ENCODE results near the gene PCDHGC5. TPM values are rescaled to one million over a fixed set of nuclear protein-coding genes. Genes with fewer than 3 reads are reported as not detected.

The PCDHGC5 gene
- total and polyA plus RNA-seq, 2 experiments from 2014 or later, result 0.16 to 1.5 TPM

GRCh38 chr5:141514330-141515133 lies 25.7 kb downstream of the PCDHGC5 start (continued):
- TF ChIP-seq ZNF462 (CRISPR knock-in tag; IDR thresholded peaks at IDR 0.05), result no peak; the same call in 1 of the 2 replicates
- no peak for TF ChIP-seq ZNF114 (CRISPR knock-in tag; IDR thresholded peaks at IDR 0.05)
- no peak for TF ChIP-seq CTCF (conservative IDR thresholded peaks at IDR 0.05; ENCODE audit: low read depth in 2 of 2)
- no peak; the same call in 1 of the 2 replicates for TF ChIP-seq POLR2AphosphoS5 (IDR thresholded peaks at IDR 0.05; ENCODE audit: low read depth)
- no peak for TF ChIP-seq ETS1 (IDR thresholded peaks at IDR 0.05)
- TF ChIP-seq EZH2phosphoT487 (IDR thresholded peaks at IDR 0.05; ENCODE audit: unreplicated experiment), result no peak
- no peak for TF ChIP-seq NANOG (IDR thresholded peaks at IDR 0.05; ENCODE audit: borderline replicate concordance)
- TF ChIP-seq CREB1 (CRISPR knock-in tag; IDR thresholded peaks at IDR 0.05; ENCODE audit: low read depth), result no peak
